GM10266 (cell line): Measurements from ENCODE around the gene KIF1B.
"Not testable (repeated sequence)": the region's sequence is repeated elsewhere in the genome, so short reads cannot be mapped to it uniquely, and the experiment has no call there.

Experiments
- DNase-seq: peaks from one replicate; pipeline ENCODE4 v3.0.0; 2012; ENCODE audit errors: extremely low spot score
- TF ChIP-seq, protein P1 (sequence below): IDR thresholded peaks from 2 replicates; pipeline ENCODE4 v1.5.1; 2012; ENCODE audit warnings: mild to moderate bottlenecking, low read depth; ENCODE audit not compliant: control insufficient read depth, insufficient read depth; ENCODE audit errors: missing control alignments

Gene KIF1B

GRCh38 chr1:10193288-10193687, 17.1 kb upstream of the KIF1B start:
- TF ChIP-seq, protein P1, sequence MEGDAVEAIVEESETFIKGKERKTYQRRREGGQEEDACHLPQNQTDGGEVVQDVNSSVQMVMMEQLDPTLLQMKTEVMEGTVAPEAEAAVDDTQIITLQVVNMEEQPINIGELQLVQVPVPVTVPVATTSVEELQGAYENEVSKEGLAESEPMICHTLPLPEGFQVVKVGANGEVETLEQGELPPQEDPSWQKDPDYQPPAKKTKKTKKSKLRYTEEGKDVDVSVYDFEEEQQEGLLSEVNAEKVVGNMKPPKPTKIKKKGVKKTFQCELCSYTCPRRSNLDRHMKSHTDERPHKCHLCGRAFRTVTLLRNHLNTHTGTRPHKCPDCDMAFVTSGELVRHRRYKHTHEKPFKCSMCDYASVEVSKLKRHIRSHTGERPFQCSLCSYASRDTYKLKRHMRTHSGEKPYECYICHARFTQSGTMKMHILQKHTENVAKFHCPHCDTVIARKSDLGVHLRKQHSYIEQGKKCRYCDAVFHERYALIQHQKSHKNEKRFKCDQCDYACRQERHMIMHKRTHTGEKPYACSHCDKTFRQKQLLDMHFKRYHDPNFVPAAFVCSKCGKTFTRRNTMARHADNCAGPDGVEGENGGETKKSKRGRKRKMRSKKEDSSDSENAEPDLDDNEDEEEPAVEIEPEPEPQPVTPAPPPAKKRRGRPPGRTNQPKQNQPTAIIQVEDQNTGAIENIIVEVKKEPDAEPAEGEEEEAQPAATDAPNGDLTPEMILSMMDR = no peak
- no peak for DNase-seq

DNA sequence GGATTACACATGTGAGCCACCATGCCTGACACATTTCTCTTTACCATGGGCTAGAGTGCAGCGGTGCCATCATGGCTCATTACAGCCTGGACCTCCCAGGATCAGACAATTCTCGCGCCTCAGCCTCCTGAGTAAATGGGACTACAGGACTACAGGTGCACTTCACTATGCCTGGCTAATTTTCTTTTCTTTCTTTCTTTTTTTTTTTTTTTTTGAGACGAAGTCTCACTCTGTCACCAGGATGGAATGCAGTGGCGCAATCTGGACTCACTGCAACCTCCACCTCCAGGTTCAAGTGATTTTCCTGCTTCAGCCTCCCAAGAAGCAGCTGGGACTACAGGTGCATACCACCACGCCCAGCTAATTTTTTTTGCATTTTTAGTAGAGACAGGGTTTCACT, 14.8 kb upstream of the KIF1B start:
- TF ChIP-seq, protein P1 = no peak
- no peak for DNase-seq

GRCh38 chr1:10196976-10197375, 13.4 kb upstream of the KIF1B start:
- DNase-seq = no peak
- TF ChIP-seq, protein P1 = no peak

DNA sequence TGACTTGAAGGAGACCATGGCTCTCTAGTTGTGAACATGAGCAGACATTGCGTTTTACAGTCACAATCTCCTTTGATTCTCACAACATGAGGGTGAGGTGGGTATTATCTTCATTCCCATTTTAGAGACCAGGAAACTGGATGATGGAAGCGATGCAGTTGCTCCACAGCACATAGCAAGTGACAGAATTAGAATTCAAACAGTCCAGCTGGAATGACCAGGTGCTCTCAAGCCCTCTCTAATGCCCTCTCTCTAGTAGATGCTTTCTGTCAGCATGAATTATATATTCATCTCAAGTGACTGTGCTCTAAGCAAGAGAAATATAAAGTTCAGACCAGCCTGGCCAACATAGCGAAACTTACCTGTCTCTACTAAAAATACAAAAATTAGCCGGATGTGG, 9.8 kb upstream of the KIF1B start:
- TF ChIP-seq, protein P1 = no peak
- no peak for DNase-seq

GRCh38 chr1:10204003-10204642, 6.2 kb upstream of the KIF1B start:
- TF ChIP-seq, protein P1 = no peak
- DNase-seq = no peak

DNA sequence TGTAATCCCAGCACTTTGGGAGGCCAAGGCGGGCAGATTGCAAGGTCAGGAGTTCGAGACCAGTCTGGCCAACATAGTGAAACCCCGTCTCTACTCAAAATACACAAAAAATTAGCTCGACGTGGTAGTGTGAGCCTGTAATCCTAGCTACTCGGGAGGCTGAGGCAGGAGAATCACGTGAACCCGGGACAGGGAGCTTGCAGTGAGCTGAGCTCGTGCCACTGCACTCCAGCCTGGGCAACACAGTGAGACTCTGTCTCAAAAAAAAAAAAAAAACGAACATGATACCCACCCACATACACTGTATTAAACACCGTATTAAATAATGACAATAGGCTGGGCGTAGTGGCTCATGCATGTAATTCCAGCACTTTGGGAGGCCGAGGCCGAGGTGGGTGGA, 5.2 kb upstream of the KIF1B start:
- DNase-seq = not testable (repeated sequence)

DNA sequence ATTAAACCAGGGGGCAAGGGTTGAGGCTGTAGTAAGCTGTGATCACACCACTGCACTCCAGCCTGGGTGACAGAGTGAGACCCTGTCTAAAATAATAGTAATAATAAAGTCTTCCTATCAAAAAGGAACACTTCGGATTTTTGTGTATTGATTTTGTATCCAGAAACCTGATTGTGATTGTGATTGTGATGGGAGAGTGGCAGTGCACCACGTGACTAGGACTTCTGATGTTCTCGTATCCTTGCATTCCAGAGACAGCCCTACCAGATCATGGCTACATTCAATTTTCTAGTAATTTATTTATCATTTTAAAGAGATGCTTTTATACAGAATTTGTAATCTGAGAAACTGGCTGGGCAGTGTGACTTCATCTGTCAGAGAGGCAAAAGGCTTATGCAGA, 2.6 kb upstream of the KIF1B start:
- TF ChIP-seq, protein P1 = no peak
- DNase-seq = no peak

GRCh38 chr1:10208537-10208936, 1.8 kb upstream of the KIF1B start:
- TF ChIP-seq, protein P1 = no peak
- no peak for DNase-seq
